Fibroblast of villous mesenchyme (primary cell): ENCODE results near the gene TMF1. TPM values are rescaled to one million over a fixed set of nuclear protein-coding genes. Genes with fewer than 3 reads are reported as not detected.

ENCODE experiments used
- DNase-seq: peaks from one replicate; pipeline ENCODE4 v3.0.0-alpha.2; 2010; ENCODE audit warnings: low read depth
- H3K4me3 ChIP-seq: 2 replicates; pipeline ENCODE4 v1.5.1; 2011; ENCODE audit warnings: low read depth, mild to moderate bottlenecking, low read length
- CTCF ChIP-seq: IDR thresholded peaks from 2 replicates; pipeline ENCODE4 v1.5.1; 2012; ENCODE audit warnings: low read depth, mild to moderate bottlenecking, low read length; ENCODE audit not compliant: insufficient read depth
- total RNA-seq: library from RNA; depleted of rRNA; stranded (reverse); fragments of >200 nt; gene quantifications from 2 replicates; pipeline ENCODE4 v1.2.3, GENCODE V29; 2012

Gene TMF1
- total RNA-seq, 1 donor = 49.2 TPM

GRCh38 chr3:69014022-69014580 is 38.0 kb downstream of the TMF1 start:
- no peak for TF ChIP-seq CTCF
- peak overlapping the region; percentile 75 for H3K4me3 ChIP-seq
- DNase-seq = no peak

- DNase-seq = peak; percentile 87
- peak within 1 kb of the TSS; percentile 75 for H3K4me3 ChIP-seq
- TF ChIP-seq CTCF = peak; percentile 58
Observed at GRCh38 chr3:69013253-69014021, 38.7 kb downstream of the TMF1 start, which contains the start of gene EOGT. Gene EOGT (minus strand): TSS chr3:69013684. CDS start chr3:69009846, 3,838 bp downstream.

GRCh38 chr3:69012800-69013252 is 39.3 kb downstream of the TMF1 start:
- TF ChIP-seq CTCF = peak; percentile 2
- DNase-seq = peak; percentile 66
- H3K4me3 ChIP-seq = peak overlapping the region; percentile 75

GRCh38 chr3:69012100-69012799 is 39.9 kb downstream of the TMF1 start:
- no peak for TF ChIP-seq CTCF
- H3K4me3 ChIP-seq = peak overlapping the region; percentile 75
- DNase-seq = no peak

- TF ChIP-seq CTCF = no peak
- no peak overlapping the region for H3K4me3 ChIP-seq
- DNase-seq = no peak
Observed at GRCh38 chr3:69011096-69011730, 40.9 kb downstream of the TMF1 start.

GRCh38 chr3:69009559-69010410 is 42.3 kb downstream of the TMF1 start:
- H3K4me3 ChIP-seq = no peak overlapping the region
- DNase-seq = peak; percentile 41
- TF ChIP-seq CTCF = no peak
